DMS 273 treated with DMSO at 0.1 percent for 48 hours (cell line): ENCODE measurements around the gene CATSPERD.

Experiments
- DNase-seq: peaks from one replicate; lab custom pipeline; 2025; lab: John Stamatoyannopoulos, UW

The CATSPERD gene

GRCh38 chr19:5827342-5827890, 107.0 kb downstream of the CATSPERD start:
- DNase-seq, result no peak

DNA sequence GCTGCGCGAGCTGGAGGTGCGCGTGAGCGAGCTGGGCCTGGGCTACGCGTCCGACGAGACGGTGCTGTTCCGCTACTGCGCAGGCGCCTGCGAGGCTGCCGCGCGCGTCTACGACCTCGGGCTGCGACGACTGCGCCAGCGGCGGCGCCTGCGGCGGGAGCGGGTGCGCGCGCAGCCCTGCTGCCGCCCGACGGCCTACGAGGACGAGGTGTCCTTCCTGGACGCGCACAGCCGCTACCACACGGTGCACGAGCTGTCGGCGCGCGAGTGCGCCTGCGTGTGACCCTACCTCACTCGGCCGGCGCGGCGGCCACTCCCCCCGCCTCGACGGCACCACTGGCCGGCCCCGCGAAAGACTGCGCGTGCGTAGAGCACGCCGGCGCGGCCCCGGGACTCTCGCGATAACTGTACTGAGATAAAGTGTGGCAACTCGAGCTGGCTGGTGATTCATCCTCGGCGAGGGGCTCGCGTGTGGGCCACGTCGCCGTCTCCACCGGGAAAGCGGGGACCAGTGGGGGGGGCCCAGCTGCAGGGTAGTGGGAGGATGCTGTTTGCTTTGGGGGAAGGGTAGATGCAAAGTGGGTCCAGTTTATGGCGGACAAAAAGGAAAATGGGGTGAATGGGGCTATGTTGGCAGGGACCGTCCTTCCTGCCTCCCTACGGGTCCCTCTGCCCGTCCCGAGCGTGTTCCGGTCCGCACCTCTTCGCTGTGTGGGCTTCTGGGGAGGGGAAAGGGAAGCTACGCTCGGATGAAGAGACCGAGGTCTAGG, 107.6 kb downstream of the CATSPERD start:
- peak; percentile 75 for DNase-seq
